CD4-positive, alpha-beta T cell treated with Interleukin-6 at 100 ng/mL for 8 hours (primary cell): ENCODE measurements around the gene CEP89.
"Not testable (repeated sequence)": the region's sequence is repeated elsewhere in the genome, so short reads cannot be mapped to it uniquely, and the experiment has no call there.

ENCODE experiments used
- DNase-seq: peaks from one replicate; pipeline ENCODE4 v3.0.0-alpha.2; 2020; ENCODE audit warnings: mixed read lengths, low spot score

The CEP89 gene

DNA sequence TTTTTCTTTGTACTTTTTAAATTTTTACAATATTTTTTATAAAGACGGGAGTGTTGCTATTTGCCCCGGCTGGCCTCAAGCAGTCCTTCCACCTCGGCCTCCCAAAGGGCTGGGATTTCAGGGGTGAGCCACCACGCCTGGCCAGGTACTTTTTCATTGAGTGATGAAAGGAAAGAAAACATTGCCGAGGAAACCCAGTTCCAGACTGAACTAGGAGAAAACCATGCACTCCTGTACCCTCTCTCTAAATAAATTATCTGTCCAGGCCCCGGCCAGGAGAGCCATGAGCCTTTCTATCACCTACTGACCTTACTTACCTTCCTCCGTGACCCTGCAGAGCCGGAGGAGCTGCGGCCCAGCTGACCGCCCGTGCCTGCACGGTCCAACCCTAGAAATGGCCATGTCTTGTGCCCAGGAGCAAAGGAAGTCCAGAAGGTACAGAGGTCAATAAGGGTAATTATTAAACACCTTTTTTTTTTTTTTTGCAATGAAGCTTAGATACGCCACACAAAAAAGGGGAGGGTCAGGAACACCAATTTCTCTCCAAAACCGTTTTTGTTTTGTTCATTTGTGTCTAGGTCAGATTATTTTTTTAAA lies 102.3 kb downstream of the CEP89 start, which contains the start of gene SLC7A9:
TSS of gene SLC7A9 (minus strand) at position 399 of the 597 bp plus-strand sequence. CDS start 1,233 bp downstream, outside the sequence.
- DNase-seq, result no peak

DNA sequence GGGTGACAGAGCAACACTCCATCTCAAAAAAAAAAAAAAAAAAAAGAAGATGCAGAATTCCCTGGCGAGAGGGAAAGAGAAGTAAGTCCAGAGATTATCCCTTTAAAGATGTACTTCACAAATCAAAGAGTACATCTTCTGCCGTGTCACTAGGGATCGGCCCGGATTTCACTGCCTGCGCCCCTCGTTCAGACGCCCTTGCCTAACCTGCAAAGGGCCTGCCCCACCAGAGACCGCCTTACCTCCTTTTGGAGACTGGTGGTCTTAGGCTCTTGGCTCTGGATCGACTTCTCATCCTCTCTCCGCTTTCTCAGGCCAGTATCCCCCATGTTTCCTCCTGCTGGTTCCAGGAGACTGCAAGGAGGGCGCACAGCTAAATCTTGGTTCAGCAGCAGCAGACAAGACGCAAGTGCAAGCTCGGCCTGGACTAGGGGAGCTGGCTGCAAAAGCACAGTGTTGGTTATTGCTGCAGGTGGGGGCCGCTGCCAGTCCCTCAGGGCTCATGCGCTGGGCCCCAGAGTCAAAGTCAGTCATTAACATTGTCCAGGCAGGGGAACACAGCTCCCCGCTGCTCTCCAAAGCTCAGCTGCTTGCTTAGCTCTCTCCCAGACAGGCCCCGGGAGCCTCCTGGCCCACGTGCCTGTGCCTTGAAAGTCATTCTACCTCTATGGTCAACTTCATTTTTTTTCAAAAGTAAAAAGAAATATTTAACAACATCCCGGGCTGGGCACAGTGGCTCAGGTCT lies 103.4 kb downstream of the CEP89 start:
- DNase-seq, result no peak

DNA sequence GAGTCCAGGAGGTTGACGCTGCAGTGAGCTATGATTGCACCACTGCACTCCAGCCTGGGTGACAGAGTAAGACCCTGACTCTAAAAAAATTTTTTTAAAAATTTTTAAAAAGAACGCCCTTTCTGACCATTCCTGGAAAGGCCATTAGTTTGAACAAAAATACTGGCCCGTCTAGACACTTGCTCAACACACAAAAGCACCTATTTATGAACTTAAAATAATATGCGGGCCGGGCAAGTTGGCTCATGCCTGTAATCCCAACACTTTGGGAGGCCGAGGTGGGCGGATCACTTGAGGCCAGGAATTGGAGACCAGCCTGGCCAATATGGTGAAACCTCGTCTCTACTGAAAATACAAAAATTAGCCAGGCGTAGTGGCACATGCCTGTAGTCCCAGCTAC lies 104.3 kb downstream of the CEP89 start:
- DNase-seq, result not testable (repeated sequence)

DNA sequence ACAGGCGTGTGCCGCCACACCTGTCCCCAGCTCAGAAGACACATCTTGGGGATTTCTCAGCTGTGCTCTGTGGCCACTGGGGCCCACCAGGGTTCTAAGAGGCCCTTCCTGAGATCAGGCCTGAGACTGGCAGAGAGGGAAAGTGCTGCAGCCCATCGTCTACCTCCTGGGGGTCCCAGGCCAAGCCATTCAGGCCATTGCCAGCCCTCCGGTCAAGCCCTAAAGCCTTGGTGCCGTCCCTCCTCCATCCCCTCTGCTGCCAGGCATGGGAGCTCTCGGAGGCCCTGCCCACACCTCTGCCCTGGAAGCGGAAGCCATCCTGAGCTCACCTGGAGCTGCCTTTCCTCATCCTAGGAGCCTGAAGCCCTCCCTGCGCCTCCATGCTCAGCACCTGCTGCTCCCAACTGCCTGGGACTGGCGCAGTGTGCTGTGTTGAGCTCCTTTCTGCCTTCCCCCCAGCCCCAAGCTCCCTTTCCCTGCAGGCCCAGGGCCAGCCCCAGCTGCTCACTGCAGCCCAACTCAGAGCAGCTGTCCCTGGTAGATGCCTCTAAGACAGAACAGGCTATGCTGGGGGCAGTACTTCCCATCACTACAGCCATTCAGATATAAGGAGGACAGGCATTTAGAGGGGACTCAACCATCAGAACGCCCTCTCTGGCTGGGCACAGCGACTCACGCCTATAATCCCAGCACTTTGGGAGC lies 105.0 kb downstream of the CEP89 start:
- DNase-seq, result no peak

DNA sequence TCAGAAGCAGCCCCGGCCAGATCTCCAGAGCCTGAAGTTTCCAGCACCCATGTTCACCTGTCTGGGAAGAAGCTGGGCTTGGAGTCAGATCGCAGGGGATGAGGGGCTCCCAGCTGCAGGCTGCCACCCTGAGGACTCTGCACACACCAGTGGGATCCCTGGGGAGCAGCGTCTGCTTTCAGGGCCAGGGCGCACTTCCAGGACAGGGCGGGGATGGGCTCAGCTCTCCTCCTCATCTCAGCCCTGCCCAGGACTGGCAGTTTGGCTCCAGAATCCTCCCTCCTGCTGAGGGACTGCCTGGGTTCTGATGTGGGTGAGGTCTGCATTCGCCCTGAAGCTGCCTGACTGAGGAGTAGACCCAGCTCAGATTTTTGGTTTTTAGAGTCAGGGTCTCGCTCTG lies 105.7 kb downstream of the CEP89 start:
- no peak for DNase-seq

DNA sequence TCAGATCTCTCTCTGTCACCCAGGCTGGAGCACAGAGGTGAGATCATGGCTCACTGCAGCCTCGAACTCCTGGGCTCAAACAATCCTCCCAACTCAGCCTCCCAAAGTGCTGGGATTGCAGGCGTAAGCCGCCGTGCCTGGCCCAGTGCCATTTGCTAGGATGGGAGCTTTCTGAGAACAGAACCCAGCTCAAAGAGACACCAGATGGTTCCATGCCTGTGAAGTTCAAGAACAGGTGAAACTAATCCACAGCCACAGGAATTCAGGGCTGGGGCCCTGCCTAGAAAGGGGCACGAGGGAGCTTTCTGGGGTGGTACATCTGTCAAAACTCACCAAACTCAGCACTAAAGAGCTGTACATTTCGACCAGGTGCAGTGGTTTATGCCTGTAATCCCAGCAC lies 106.4 kb downstream of the CEP89 start:
- DNase-seq, result no peak

DNA sequence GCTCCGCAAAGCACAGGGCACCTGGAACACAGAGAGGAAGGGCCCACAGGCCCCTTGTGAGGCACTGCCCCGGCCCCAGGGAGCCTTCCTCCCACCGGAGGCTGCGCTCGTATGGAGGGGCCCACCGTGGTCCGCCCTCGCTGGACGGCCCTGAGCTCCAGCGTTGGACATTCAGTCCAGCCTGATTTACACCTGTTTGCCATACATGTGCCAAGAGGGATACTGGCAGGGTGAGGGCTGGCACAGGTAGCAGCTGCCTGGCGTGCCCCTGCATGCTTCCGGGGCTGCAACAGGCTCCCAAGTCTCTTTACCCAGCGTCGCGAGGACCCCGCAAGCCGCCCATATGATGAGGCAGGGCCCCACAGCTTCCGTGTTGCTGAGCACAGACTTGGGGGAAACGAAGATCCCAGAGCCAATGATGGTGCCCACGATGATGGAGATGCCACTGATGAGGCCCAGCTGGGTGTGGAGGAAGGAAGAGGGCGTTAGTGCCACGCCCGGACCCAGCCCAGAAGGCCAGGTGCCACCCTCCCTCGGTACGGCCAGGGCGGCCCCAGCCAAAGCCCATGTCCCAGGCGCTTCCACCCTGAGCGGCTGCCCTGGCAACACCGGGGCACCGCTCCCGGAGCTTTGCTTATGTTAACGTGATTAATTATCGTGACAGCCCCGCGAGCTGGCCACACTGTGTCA lies 107.3 kb downstream of the CEP89 start:
- no peak for DNase-seq

DNA sequence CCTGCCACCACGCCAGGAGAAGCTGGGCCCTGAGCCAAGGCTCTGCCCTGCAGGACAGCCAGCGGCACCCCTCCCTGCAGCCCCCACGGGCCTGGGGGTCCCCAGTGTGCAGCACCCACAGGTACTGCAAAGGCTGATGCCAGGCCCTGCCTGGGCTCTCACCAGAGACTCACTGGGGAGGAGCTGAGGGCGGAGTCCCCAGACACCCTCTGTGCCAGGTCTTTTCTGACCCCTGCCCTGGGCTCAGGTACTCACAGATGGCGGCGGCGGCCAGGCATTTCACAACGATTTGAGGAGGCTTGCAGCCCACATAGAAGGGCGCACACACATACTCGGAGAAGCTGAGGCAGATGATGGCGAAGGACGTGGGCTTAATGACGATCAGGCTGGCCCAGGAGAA lies 107.9 kb downstream of the CEP89 start:
- no peak for DNase-seq

DNA sequence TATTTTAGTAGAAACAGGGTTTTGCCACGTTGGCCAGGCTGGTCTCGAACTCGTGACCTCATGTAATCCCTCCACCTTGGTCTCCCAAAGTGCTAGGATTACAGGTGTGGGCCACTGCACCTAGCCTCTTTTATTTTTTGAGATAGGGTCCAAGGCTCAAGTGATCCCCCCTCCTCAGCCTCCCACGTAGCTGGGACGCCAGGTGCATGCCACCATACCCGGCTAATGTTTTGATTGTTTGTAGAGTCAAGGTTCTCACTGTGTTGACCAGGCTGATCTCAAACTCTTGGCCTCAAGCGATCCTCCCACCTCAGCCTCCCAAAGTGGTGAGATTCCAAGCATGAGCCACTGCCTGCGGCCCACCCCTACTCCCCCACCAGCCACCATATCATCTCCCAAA lies 108.5 kb downstream of the CEP89 start:
- no peak for DNase-seq

DNA sequence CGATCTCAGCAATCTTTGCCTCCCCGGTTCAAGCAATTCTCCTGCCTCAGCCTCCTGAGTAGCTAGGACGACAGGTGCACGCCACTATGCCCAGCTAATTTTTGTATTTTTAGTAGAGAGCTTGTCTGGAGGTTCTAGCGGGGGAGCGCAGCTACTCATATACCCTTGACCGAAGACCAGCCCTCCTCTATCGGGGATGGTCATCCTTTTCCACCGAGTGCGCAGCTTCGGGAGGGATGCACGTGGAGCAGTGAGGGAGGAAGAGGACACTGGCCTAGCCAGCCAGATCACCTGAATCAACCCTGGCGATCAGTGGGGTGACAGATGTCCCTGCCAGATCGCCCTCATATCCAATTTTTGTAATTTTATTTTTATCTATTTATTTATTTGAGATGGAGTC lies 109.0 kb downstream of the CEP89 start:
- DNase-seq, result no peak

DNA sequence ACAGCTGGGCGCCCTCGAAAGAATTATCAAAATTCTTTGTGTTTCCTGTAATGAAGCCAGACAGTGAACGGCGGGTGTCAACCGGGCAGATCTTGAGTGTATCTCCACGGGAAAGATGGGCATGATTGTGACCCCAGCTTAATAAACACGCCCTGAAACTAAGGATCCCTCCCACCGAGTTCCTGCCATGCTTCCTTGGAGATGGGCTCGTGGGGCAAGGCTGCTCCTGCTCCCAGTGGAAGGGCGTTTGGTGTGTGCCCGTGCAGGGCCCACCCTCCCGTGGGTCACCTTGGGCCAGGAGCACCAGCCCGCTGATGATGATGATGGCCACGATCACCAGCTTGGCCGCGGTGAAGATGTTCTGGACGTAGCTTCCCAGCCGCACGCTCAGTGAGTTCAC lies 109.6 kb downstream of the CEP89 start:
- DNase-seq, result no peak

DNA sequence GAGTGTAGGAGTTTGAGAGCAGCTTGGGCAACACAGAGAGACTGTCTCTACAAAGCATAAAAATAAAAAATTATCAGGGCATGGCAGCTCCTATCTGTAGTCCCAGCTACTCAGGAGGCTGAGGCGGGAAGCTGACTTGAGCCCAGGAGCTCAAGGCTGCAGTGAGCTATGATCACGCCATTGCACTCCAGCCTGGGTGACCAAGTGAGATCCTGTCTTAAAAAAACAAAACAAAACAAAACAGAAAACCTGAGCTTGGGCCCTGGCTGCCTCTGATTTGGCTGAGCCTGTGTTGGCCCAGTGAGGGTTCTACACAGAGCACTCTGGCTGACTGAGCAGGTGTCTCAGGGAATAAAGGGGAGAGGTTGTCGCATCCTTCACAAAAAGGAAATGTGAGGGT lies 110.2 kb downstream of the CEP89 start:
- DNase-seq, result no peak

DNA sequence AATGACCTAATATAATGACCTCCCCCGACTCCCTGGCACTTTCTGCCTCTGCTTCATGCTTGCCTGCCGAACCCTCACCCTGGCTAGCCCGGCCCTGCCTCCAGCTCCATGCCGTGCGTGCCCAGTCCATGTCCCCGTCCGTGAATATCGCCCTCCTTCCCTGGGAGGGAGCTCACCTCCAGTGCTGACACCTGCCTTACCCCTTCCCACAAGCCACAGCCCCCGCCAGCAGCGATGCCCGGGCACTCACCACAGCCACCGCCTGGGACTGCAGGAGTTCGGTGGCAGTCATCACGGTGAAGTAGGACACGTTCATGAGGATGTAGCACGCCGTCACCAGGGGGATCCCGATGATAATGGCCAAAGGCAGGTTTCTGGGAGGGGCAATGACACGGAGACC lies 112.2 kb downstream of the CEP89 start:
- DNase-seq, result no peak

DNA sequence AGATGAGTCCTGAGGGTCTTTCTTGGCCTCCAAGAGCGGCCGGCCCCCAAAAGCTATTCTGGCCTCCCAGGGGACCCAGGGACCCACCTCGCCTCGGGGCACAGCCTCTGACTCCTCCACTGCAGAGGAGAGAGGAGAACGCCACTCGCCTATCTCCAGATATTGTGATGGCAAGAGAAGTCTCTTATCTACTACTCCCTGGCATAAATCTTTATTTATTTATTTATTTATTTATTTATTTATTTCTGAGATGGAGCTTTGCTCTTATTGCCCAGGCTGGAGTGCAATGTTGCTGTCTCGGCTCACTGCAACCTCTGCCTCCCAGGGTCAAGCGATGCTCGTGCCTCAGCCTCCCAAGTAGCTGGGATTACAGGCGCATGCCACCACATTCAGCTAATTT lies 113.2 kb downstream of the CEP89 start:
- no peak for DNase-seq

DNA sequence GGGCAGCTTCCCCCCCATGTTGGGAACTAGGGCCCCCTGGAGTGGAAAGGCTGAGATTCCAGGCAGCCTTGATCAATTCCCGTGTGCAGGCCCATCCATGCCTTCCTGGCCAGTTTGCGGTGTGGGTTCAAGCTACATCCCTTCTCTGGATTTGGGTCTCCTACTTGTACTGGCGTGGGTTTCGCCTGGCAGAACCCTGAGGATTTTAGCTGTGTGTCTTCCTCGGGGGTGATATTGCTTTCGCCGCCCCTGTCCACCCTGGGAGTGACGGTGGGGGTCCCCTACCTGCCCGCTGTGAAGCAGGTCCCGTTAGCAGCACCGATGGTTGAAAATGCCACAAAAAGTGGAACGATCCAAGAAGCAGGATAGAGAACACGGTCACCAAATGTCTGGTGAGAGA lies 113.6 kb downstream of the CEP89 start:
- DNase-seq, result no peak

DNA sequence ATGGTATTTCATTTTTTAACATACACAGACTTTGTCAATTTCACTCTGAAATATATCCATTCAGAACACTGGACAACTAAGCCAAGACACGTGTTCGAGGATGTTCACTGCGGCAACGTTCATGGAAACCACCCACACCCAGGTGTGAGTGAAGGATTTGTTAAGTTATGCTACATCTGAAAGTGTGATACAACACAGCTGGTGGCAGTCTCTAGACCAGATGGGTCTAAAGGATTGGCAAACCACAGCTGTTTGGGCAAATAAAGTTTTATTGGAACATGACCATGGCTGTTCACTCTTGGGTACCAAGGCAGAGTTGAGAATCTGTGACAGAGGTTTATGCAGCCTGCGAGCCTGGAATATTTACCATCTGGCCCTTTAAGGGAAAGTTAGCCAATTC lies 114.2 kb downstream of the CEP89 start:
- no peak for DNase-seq

DNA sequence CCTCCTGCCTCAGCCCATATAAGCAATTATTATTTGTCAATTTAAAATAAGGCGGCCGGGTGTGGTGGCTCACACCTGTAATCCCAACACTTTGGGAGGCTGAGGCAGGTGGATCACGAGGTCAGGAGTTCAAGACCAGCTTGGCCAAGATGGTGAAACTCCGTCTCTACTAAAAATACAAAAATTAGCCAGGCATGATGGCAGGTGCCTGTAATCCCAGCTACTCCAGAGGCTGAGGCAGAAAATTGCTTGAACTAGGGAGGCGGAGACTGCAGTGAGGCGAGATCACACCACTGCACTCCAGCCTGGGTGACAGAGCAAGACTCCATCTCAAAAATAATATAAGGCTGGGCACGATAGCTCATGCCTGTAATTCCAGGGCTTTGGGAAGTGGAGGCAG lies 114.9 kb downstream of the CEP89 start:
- not testable (repeated sequence) for DNase-seq

DNA sequence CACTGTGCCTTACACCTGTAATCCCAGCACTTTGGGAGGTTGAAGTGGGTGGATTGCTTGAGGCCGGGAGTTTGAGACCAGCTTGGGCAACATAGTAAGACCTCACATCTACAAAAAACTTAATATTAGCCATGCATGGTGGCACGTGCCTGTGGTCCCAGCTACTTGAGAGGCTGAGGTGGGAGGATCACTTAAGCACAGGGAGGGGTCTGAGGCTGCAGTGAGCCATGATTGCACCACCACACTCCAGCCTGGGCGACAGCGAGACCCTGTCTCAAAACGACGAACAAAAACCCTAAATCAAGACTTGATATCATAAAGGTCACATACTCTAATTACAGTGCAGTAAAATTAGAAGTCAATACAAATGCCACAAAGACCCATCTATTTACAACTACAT lies 119.5 kb downstream of the CEP89 start:
- no peak for DNase-seq

DNA sequence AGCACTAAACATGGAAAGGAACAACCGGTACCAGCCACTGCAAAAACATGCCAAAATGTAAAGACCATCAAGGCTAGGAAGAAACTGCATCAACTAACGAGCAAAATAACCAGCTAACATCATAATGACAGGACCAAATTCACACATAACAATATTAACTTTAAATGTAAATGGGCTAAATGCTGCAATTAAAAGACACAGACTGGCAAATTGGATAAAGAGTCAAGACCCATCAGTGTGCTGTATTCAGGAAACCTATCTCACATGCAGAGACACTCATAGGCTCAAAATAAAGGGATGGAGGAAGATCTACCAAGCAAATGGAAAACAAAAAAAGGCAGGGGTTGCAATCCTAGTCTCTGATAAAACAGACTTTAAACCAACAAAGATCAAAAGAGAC lies 123.7 kb downstream of the CEP89 start:
- not testable (repeated sequence) for DNase-seq

DNA sequence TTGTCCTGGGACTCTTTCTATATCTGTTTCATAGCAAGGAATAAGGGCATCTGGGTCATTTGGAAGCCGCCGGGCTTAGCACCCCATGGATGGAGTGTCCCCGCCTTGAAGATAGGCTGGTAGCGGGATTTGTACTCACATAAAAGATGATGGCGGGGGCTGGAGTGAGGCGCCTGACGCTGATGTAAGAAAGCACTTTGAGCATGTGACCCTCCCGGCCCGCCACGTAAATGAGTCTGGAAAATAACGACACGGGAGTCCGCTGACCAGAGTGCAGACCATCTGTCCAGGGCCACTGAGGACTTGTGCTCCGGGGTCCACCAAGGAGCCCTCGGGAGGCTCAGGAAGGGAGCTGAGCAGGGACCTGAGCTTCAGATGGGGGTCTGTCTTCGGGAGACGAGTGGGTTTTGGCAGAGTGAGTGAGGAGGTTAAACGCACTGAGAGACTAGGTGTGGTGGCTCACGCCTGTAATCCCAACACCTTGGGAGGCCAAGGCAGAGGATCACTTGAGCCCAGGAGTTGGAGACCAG lies 128.0 kb downstream of the CEP89 start:
- DNase-seq, result no peak

DNA sequence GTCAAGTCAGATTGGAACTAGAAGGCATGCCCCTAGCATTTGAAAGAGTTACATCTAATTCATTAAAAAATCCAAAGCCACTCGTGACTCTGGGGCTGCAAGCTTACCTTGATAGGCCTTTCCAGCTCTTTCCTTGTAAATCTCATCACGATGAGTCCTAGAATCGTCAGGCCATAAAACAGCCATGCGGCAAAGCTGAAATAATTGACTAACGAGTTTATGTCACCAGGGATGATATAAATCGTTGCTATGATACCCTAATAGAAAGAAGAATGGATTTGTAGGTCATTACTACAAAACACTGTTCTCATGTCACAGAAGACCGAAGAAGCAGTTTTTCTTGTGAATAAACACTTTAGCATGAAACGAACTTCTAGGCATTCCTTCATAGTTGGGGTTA lies 129.7 kb downstream of the CEP89 start:
- DNase-seq, result no peak

DNA sequence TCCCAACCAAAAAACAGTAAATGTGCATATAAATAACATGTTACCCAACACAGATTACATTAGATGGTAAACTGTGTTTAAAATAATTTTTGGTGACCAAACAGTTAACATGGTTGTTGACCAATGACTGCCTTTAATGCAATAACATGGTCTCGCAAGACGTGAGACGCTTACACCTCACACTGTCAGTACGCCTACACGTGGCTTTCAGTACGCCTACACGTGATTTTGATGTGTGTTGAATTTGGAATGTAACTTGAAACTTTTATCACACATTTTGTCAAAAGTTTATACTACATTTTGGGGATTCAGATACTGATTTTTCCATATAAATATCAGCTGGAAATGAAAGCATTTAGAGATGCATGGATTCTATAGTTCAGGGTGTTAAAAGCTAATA lies 134.2 kb downstream of the CEP89 start:
- DNase-seq, result no peak
